HepG2 (cell line): ENCODE measurements around the gene SULT6B1. TPM values are rescaled to one million over a fixed set of nuclear protein-coding genes. Genes with fewer than 3 reads are reported as not detected.
A peak's percentile ranks its signal among the peaks of the same experiment; 100 is the strongest.

ENCODE experiments used
- ADNP ChIP-seq: sonication (generic); formaldehyde crosslinking; IDR thresholded peaks from 2 replicates; pipeline ENCODE4 v1.4.0; 2020; ENCODE audit warnings: missing genetic modification reagents
- ATF3 ChIP-seq: sonication (generic); formaldehyde crosslinking; IDR thresholded peaks from 2 replicates; pipeline ENCODE4 v1.4.0; 2020; ENCODE audit warnings: missing genetic modification reagents
- CBX5 ChIP-seq: sonication (generic); formaldehyde crosslinking; IDR thresholded peaks from 2 replicates; pipeline ENCODE4 v1.4.0; 2020; ENCODE audit warnings: missing genetic modification reagents, borderline replicate concordance
- ELF4 ChIP-seq: sonication (generic); formaldehyde crosslinking; IDR thresholded peaks from 2 replicates; pipeline ENCODE4 v1.5.0; 2020; ENCODE audit warnings: missing genetic modification reagents, mild to moderate bottlenecking, moderate library complexity, borderline replicate concordance
- FOSL2 ChIP-seq: sonication (generic); formaldehyde crosslinking; IDR thresholded peaks from 2 replicates; pipeline ENCODE4 v1.4.0; 2020; ENCODE audit warnings: missing genetic modification reagents
- FOXM1 ChIP-seq: sonication (generic); formaldehyde crosslinking; IDR thresholded peaks from 2 replicates; pipeline ENCODE4 v1.5.0; 2020; ENCODE audit warnings: missing genetic modification reagents
- KLF6 ChIP-seq: IDR thresholded peaks from 2 replicates; pipeline ENCODE4 v1.8.0; 2016; ENCODE audit warnings: missing biosample characterization, missing genetic modification reagents
- MAF1 ChIP-seq: sonication (generic); formaldehyde crosslinking; IDR thresholded peaks from 2 replicates; pipeline ENCODE4 v1.5.0; 2020; ENCODE audit warnings: missing genetic modification reagents, borderline replicate concordance
- NR1H2 ChIP-seq: sonication (generic); formaldehyde crosslinking; IDR thresholded peaks from 2 replicates; pipeline ENCODE4 v1.8.1; 2022; ENCODE audit warnings: low read depth, missing genetic modification reagents, borderline replicate concordance
- NR2F2 ChIP-seq: IDR thresholded peaks from 2 replicates; pipeline ENCODE4 v1.6.1; 2012; ENCODE audit warnings: low read depth, inconsistent platforms, borderline replicate concordance
- RAD21 ChIP-seq: fragments of 450-650 bp; formaldehyde crosslinking; IDR thresholded peaks from 2 replicates; pipeline ENCODE4 v1.5.0; 2020; ENCODE audit warnings: mild to moderate bottlenecking
- ZIK1 ChIP-seq: sonication (generic); formaldehyde crosslinking; IDR thresholded peaks from 2 replicates; pipeline ENCODE4 v1.5.0; 2020; ENCODE audit warnings: mild to moderate bottlenecking, low read depth, missing genetic modification reagents, borderline replicate concordance
- ZNF17 ChIP-seq: sonication (generic); formaldehyde crosslinking; IDR thresholded peaks from 2 replicates; pipeline ENCODE4 v1.5.0; 2020; ENCODE audit warnings: mild to moderate bottlenecking, missing genetic modification reagents
- ZNF232 ChIP-seq: sonication (generic); formaldehyde crosslinking; IDR thresholded peaks from 2 replicates; pipeline ENCODE4 v1.4.0; 2020; ENCODE audit warnings: missing genetic modification reagents, borderline replicate concordance
- ZNF251 ChIP-seq: sonication (generic); formaldehyde crosslinking; IDR thresholded peaks from 2 replicates; pipeline ENCODE4 v1.9.0; 2021; ENCODE audit warnings: mild to moderate bottlenecking, missing genetic modification reagents
- ZNF44 ChIP-seq: sonication (generic); formaldehyde crosslinking; IDR thresholded peaks from 2 replicates; pipeline ENCODE4 v1.5.1; 2020; ENCODE audit warnings: mild to moderate bottlenecking, missing genetic modification reagents
- ZNF496 ChIP-seq: sonication (generic); formaldehyde crosslinking; IDR thresholded peaks from 2 replicates; pipeline ENCODE4 v1.8.1; 2023; ENCODE audit warnings: mild to moderate bottlenecking, moderate library complexity, missing genetic modification reagents; ENCODE audit not compliant: insufficient replicate concordance
- ZNF543 ChIP-seq: sonication (generic); formaldehyde crosslinking; IDR thresholded peaks from 2 replicates; pipeline ENCODE4 v1.4.0; 2020; ENCODE audit warnings: mild to moderate bottlenecking, missing genetic modification reagents
- ZNF605 ChIP-seq: sonication (generic); formaldehyde crosslinking; IDR thresholded peaks from 2 replicates; pipeline ENCODE4 v1.8.0; 2022; ENCODE audit warnings: mild to moderate bottlenecking, missing genetic modification reagents
- ZNF660 ChIP-seq: sonication (generic); formaldehyde crosslinking; IDR thresholded peaks from 2 replicates; pipeline ENCODE4 v1.5.1; 2020; ENCODE audit warnings: mild to moderate bottlenecking, low read depth, missing genetic modification reagents, borderline replicate concordance
- polyA plus RNA-seq, 8 experiments: library from polyadenylated mRNA; depleted of rRNA in 3 of 8; stranded (reverse) in 7 of 8; unstranded in 1 of 8; fragments of >200 nt; fragmentation: Illumina TruSeq in 4 of 8; extraction: Trizol in 4 of 8; gene quantifications; 2 replicates each; pipeline versions ENCODE4 v1.2.1 to v1.2.3, GENCODE V29; 2011 to 2016; ENCODE audit warnings: low read depth in 4 of 8, missing spikeins in 1 of 8, mixed read lengths in 1 of 8; ENCODE audit not compliant: insufficient read depth in 1 of 8
- total RNA-seq, 5 experiments: library from RNA; depleted of rRNA; stranded (reverse); fragments of >200 nt; fragmentation: Illumina TruSeq; extraction: Trizol; gene quantifications; 2 replicates each; pipeline ENCODE4 v1.2.3, GENCODE V29; 2016; ENCODE audit warnings: low read depth in 1 of 5
- TF ChIP-seq, protein P1 (sequence below): sonication (generic); formaldehyde crosslinking; IDR thresholded peaks from 2 replicates; pipeline ENCODE4 v1.4.0; 2020; ENCODE audit warnings: low read depth, mild to moderate bottlenecking, missing genetic modification reagents
- TF ChIP-seq, protein P2 (sequence below): IDR thresholded peaks from 2 replicates; pipeline ENCODE4 v1.6.1; 2016; ENCODE audit warnings: low read depth, borderline replicate concordance
- TF ChIP-seq, protein P3 (sequence below): sonication (generic); formaldehyde crosslinking; IDR thresholded peaks from 2 replicates; pipeline ENCODE4 v1.4.0; 2020; ENCODE audit warnings: missing genetic modification reagents

The SULT6B1 gene
- total and polyA plus RNA-seq, 2 of the 13 experiments (the other 11 are each of a cell fraction or from before 2014, with no cell fraction given) = not detected

DNA sequence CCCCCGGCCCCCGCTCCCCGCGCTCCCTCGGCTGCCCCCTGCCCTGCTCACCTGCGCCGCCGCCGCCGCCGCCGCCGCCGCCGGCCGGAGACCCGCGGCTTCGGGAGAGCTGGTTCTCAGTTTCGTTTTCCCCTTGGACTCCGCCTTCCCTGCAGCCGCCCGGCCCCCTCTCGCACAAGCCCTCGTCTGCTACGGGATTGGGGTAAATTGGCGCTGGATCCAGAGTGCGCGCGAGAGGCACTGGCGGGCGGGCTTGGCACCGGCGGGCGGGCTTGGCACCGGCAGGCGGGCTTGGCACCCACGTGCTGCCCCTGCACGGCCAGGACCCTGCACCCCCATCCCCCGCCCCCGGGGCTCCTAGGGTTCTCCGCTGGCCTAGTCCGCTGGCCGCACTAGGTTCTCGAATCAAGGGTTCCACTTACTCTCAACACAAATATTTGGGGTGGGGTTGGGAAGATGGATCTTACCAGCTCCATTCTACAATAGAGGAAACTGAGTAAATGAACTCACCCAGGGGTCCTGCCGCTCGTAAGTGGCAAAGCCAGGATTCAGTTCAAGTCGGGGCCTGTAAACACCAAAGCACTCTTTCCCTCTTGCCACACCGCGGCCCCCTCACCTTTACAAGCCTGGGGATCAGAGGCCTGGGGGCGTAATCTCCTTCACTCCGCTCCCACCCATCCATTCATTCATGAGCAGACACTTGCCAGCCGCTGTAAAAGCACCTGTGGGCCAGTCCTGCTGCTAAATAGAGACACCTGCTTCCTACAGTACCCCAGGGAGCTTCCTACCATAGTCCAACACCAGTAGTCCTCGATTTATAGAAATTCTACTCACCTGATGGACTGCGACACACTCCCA, 31.4 kb downstream of the SULT6B1 start, which contains the start of gene EIF2AK2 (continued):
- no peak for TF ChIP-seq ZNF496
- TF ChIP-seq RAD21 = no peak
- no peak for TF ChIP-seq FOXM1 (CRISPR knock-in tag)
- TF ChIP-seq, protein P1, sequence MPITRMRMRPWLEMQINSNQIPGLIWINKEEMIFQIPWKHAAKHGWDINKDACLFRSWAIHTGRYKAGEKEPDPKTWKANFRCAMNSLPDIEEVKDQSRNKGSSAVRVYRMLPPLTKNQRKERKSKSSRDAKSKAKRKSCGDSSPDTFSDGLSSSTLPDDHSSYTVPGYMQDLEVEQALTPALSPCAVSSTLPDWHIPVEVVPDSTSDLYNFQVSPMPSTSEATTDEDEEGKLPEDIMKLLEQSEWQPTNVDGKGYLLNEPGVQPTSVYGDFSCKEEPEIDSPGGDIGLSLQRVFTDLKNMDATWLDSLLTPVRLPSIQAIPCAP (CRISPR knock-in tag) = peak; percentile 81; the same call in 1 of the 2 replicates
- TF ChIP-seq ELF4 (CRISPR knock-in tag) = no peak
- TF ChIP-seq CBX5 (CRISPR knock-in tag) = no peak
- no peak for TF ChIP-seq ZNF660 (CRISPR knock-in tag)
- TF ChIP-seq ZIK1 (CRISPR knock-in tag) = no peak
- no peak for TF ChIP-seq ZNF44 (CRISPR knock-in tag)
- TF ChIP-seq ZNF543 (CRISPR knock-in tag) = no peak
- TF ChIP-seq ADNP (CRISPR knock-in tag) = no peak
- TF ChIP-seq ZNF251 = no peak
- no peak for TF ChIP-seq FOSL2
- TF ChIP-seq, protein P2, sequence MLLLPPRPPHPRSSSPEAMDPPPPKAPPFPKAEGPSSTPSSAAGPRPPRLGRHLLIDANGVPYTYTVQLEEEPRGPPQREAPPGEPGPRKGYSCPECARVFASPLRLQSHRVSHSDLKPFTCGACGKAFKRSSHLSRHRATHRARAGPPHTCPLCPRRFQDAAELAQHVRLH (CRISPR knock-in tag) = no peak
- TF ChIP-seq ATF3 (CRISPR knock-in tag) = no peak; the same call in 1 of the 2 replicates
- peak; percentile 81 for TF ChIP-seq ZNF605
- TF ChIP-seq ZNF17 (CRISPR knock-in tag) = no peak
- TF ChIP-seq KLF6 = no peak
- no peak for TF ChIP-seq ZNF232 (CRISPR knock-in tag)
- no peak; the same call in 1 of the 2 replicates for TF ChIP-seq NR2F2
- no peak for TF ChIP-seq NR1H2 (CRISPR knock-in tag)
- TF ChIP-seq MAF1 (CRISPR knock-in tag) = no peak
- TF ChIP-seq, protein P3, sequence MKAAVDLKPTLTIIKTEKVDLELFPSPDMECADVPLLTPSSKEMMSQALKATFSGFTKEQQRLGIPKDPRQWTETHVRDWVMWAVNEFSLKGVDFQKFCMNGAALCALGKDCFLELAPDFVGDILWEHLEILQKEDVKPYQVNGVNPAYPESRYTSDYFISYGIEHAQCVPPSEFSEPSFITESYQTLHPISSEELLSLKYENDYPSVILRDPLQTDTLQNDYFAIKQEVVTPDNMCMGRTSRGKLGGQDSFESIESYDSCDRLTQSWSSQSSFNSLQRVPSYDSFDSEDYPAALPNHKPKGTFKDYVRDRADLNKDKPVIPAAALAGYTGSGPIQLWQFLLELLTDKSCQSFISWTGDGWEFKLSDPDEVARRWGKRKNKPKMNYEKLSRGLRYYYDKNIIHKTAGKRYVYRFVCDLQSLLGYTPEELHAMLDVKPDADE (CRISPR knock-in tag) = no peak
